IMR-90 (cell line): Measurements from ENCODE around the gene PSMB2.

ENCODE experiments used
- CEBPB ChIP-seq: IDR thresholded peaks from 2 replicates; pipeline ENCODE4 v1.6.1; 2012; ENCODE audit warnings: low read depth, low read length, improper control_type of control experiment
- POLR2A ChIP-seq: IDR thresholded peaks from 2 replicates; pipeline ENCODE4 v1.6.1; 2012; ENCODE audit warnings: mild to moderate bottlenecking, low read depth, low read length
- TF ChIP-seq, protein P1 (sequence below): conservative IDR thresholded peaks from 2 replicates; pipeline ENCODE4 v1.5.1; 2012; ENCODE audit warnings: mild to moderate bottlenecking, low read depth, low read length, improper control_type of control experiment
- TF ChIP-seq, protein P2 (sequence below): fragments of 150-350 bp; IDR thresholded peaks from 2 replicates; pipeline ENCODE4 v1.6.1; 2016; ENCODE audit warnings: low read depth, mild to moderate bottlenecking, low read length, moderate library complexity, borderline replicate concordance

DNA sequence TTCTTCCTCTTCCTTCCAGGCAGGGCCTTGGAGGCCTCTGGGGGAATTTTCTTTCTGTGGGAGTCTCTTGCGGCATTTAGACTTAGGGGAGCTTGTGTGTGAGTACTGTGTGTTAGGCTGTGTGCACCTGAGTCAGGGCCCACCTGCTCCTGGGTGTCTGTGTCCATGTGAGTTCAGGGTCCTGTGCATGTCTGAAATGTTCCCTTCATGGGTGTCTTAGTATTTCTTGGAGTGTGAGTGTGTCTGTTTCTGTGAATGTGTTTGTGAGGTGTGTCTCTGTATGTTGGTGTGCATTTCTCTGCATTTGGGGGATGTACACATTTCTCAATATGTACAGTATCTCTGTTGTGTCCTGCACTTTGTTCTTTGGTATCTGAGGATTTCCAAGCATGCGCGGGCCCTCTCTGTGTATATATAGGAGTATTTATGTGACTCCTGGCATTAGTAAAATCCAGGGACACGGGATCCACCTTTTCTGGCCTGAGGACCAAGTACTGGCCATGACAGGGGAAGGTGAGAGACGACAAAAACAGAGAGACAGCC, 65.8 kb downstream of the PSMB2 start:
- TF ChIP-seq, protein P1, sequence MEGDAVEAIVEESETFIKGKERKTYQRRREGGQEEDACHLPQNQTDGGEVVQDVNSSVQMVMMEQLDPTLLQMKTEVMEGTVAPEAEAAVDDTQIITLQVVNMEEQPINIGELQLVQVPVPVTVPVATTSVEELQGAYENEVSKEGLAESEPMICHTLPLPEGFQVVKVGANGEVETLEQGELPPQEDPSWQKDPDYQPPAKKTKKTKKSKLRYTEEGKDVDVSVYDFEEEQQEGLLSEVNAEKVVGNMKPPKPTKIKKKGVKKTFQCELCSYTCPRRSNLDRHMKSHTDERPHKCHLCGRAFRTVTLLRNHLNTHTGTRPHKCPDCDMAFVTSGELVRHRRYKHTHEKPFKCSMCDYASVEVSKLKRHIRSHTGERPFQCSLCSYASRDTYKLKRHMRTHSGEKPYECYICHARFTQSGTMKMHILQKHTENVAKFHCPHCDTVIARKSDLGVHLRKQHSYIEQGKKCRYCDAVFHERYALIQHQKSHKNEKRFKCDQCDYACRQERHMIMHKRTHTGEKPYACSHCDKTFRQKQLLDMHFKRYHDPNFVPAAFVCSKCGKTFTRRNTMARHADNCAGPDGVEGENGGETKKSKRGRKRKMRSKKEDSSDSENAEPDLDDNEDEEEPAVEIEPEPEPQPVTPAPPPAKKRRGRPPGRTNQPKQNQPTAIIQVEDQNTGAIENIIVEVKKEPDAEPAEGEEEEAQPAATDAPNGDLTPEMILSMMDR, result no peak
- TF ChIP-seq POLR2A, result no peak
- no peak for TF ChIP-seq CEBPB
- TF ChIP-seq, protein P2, sequence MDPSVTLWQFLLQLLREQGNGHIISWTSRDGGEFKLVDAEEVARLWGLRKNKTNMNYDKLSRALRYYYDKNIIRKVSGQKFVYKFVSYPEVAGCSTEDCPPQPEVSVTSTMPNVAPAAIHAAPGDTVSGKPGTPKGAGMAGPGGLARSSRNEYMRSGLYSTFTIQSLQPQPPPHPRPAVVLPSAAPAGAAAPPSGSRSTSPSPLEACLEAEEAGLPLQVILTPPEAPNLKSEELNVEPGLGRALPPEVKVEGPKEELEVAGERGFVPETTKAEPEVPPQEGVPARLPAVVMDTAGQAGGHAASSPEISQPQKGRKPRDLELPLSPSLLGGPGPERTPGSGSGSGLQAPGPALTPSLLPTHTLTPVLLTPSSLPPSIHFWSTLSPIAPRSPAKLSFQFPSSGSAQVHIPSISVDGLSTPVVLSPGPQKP, result no peak
